ENCODE results near the gene TMEM176B.

GRCh38 chr7:150790416-150791075 lies 9.6 kb downstream of the TMEM176B start:
- TF ChIP-seq, protein P1, sequence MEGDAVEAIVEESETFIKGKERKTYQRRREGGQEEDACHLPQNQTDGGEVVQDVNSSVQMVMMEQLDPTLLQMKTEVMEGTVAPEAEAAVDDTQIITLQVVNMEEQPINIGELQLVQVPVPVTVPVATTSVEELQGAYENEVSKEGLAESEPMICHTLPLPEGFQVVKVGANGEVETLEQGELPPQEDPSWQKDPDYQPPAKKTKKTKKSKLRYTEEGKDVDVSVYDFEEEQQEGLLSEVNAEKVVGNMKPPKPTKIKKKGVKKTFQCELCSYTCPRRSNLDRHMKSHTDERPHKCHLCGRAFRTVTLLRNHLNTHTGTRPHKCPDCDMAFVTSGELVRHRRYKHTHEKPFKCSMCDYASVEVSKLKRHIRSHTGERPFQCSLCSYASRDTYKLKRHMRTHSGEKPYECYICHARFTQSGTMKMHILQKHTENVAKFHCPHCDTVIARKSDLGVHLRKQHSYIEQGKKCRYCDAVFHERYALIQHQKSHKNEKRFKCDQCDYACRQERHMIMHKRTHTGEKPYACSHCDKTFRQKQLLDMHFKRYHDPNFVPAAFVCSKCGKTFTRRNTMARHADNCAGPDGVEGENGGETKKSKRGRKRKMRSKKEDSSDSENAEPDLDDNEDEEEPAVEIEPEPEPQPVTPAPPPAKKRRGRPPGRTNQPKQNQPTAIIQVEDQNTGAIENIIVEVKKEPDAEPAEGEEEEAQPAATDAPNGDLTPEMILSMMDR (IDR thresholded peaks at IDR 0.05; ENCODE audit: low read depth, low read length) = no peak
- TF ChIP-seq EZH2phosphoT487 (IDR thresholded peaks at IDR 0.05; ENCODE audit: low read depth) = no peak
